Muscle layer of duodenum (tissue), 2 donors: ENCODE data around the gene COL5A2.

Experiments
- H3K27ac ChIP-seq: one replicate; pipeline ENCODE4 v1.7.0; 2013; ENCODE audit warnings: mild to moderate bottlenecking, low read length
- H3K27me3 ChIP-seq: one replicate; pipeline ENCODE4 v1.7.0; 2013; ENCODE audit warnings: low read depth, mild to moderate bottlenecking, control low read depth, low read length
- H3K36me3 ChIP-seq, 2 donors: one replicate each; pipeline ENCODE4 v1.7.0; 2013; ENCODE audit warnings: low read length in 2 of 2, control low read depth in 1 of 2, mild to moderate bottlenecking in 1 of 2; ENCODE audit not compliant: insufficient read depth in 2 of 2, control insufficient read depth in 1 of 2
- H3K4me1 ChIP-seq, 2 donors: one replicate each; pipeline ENCODE4 v1.7.0; 2013; ENCODE audit warnings: low read length in 2 of 2, mild to moderate bottlenecking in 2 of 2, control low read depth in 1 of 2, moderate library complexity in 1 of 2; ENCODE audit not compliant: insufficient read depth in 2 of 2, control insufficient read depth in 1 of 2
- H3K4me3 ChIP-seq, 2 donors: one replicate each; pipeline ENCODE4 v1.7.0; 2013; ENCODE audit warnings: low read length in 2 of 2, low read depth in 1 of 2, mild to moderate bottlenecking in 1 of 2
- H3K9me3 ChIP-seq, 2 donors: one replicate each; pipeline ENCODE4 v1.7.0; 2013; ENCODE audit warnings: low read length in 2 of 2, control low read depth in 1 of 2, mild to moderate bottlenecking in 1 of 2; ENCODE audit not compliant: control insufficient read depth in 1 of 2
- donor health status: healthy.

COL5A2 gene

GRCh38 chr2:189096769-189097447 lies 82.7 kb downstream of the COL5A2 start:
- Histone ChIP-seq H3K4me1 (peaks cover 0 to 18% of the 10 kb centered on the region in 2 donors), H3K27me3 (no peaks in the 10 kb centered on the region), H3K4me3 (no peak overlapping the region), H3K36me3 (peaks cover 0 to 7% of the 10 kb centered on the region in 2 donors), H3K9me3 (no peaks in the 10 kb centered on the region), H3K27ac (no peak overlapping the region)

- Histone ChIP-seq H3K27me3 (no peaks in the 10 kb centered on the region), H3K4me1 (peaks cover 0 to 18% of the 10 kb centered on the region in 2 donors), H3K36me3 (peaks cover 0 to 21% of the 10 kb centered on the region in 2 donors), H3K27ac (no peak overlapping the region), H3K4me3 (no peak overlapping the region), H3K9me3 (no peaks in the 10 kb centered on the region)
Measured at GRCh38 chr2:189095101-189095500, 84.5 kb downstream of the COL5A2 start.

- Histone ChIP-seq H3K27me3 (no peaks in the 10 kb centered on the region), H3K36me3 (peaks cover 4 to 29% of the 10 kb centered on the region in 2 donors), H3K27ac (peak overlapping the region; percentile 85)
Measured at GRCh38 chr2:189092936-189093335, 86.6 kb downstream of the COL5A2 start.

GRCh38 chr2:189091253-189091652 lies 88.3 kb downstream of the COL5A2 start:
- no peak overlapping the region for H3K27ac ChIP-seq
- peaks cover 0 to 18% of the 10 kb centered on the region in 2 donors for H3K4me1 ChIP-seq
- H3K9me3 ChIP-seq: no peaks in the 10 kb centered on the region
- no peaks in the 10 kb centered on the region for H3K27me3 ChIP-seq
- H3K4me3 ChIP-seq: no peak overlapping the region
- H3K36me3 ChIP-seq: peaks cover 4 to 29% of the 10 kb centered on the region in 2 donors

More at GRCh38 chr2:189092936-189093335, 86.6 kb downstream of the COL5A2 start:
- peaks cover 0 to 18% of the 10 kb centered on the region in 2 donors for H3K4me1 ChIP-seq
- H3K4me3 ChIP-seq: no peak overlapping the region
- H3K9me3 ChIP-seq: no peaks in the 10 kb centered on the region

- H3K27ac ChIP-seq: no peak overlapping the region
- H3K4me1 ChIP-seq: peaks cover 0 to 16% of the 10 kb centered on the region in 2 donors
- peaks cover 4 to 29% of the 10 kb centered on the region in 2 donors for H3K36me3 ChIP-seq
- H3K4me3 ChIP-seq: no peak overlapping the region
- no peaks in the 10 kb centered on the region for H3K27me3 ChIP-seq
- H3K9me3 ChIP-seq: no peaks in the 10 kb centered on the region
Measured at GRCh38 chr2:189088591-189089205, 90.9 kb downstream of the COL5A2 start.

GRCh38 chr2:189086710-189087109 lies 92.9 kb downstream of the COL5A2 start:
- H3K4me1 ChIP-seq: peaks cover 0 to 14% of the 10 kb centered on the region in 2 donors
- H3K27ac ChIP-seq: no peak overlapping the region
- no peak overlapping the region for H3K4me3 ChIP-seq
- H3K36me3 ChIP-seq: peaks cover 10 to 20% of the 10 kb centered on the region in 2 donors
- no peaks in the 10 kb centered on the region for H3K9me3 ChIP-seq
- no peaks in the 10 kb centered on the region for H3K27me3 ChIP-seq

- no peak overlapping the region for H3K4me3 ChIP-seq
- H3K27me3 ChIP-seq: no peaks in the 10 kb centered on the region
- no peak overlapping the region for H3K27ac ChIP-seq
- H3K36me3 ChIP-seq: peaks cover 10 to 15% of the 10 kb centered on the region in 2 donors
- H3K4me1 ChIP-seq: peaks cover 0 to 14% of the 10 kb centered on the region in 2 donors
- no peaks in the 10 kb centered on the region for H3K9me3 ChIP-seq
Measured at GRCh38 chr2:189086250-189086649, 93.3 kb downstream of the COL5A2 start.

GRCh38 chr2:189083606-189084005 lies 96.0 kb downstream of the COL5A2 start:
- Histone ChIP-seq H3K27me3 (no peaks in the 10 kb centered on the region), H3K9me3 (no peaks in the 10 kb centered on the region), H3K27ac (no peak overlapping the region), H3K4me1 (peaks cover 0 to 14% of the 10 kb centered on the region in 2 donors), H3K4me3 (no peak overlapping the region), H3K36me3 (peaks cover 6 to 11% of the 10 kb centered on the region in 2 donors)

- no peaks in the 10 kb centered on the region for H3K27me3 ChIP-seq
- no peaks in the 10 kb centered on the region for H3K9me3 ChIP-seq
- H3K36me3 ChIP-seq: peaks cover 6 to 16% of the 10 kb centered on the region in 2 donors
- no peak overlapping the region for H3K4me3 ChIP-seq
- peaks cover 0 to 14% of the 10 kb centered on the region in 2 donors for H3K4me1 ChIP-seq
- H3K27ac ChIP-seq: no peak overlapping the region
Measured at GRCh38 chr2:189083106-189083505, 96.5 kb downstream of the COL5A2 start.

- H3K4me1 ChIP-seq: peaks cover 0 to 14% of the 10 kb centered on the region in 2 donors
- H3K9me3 ChIP-seq: no peaks in the 10 kb centered on the region
- H3K27me3 ChIP-seq: no peaks in the 10 kb centered on the region
- H3K36me3 ChIP-seq: peaks cover 10 to 22% of the 10 kb centered on the region in 2 donors
- no peak overlapping the region for H3K4me3 ChIP-seq
- no peak overlapping the region for H3K27ac ChIP-seq
Measured at GRCh38 chr2:189082376-189082975, 97.1 kb downstream of the COL5A2 start.

- Histone ChIP-seq H3K4me1 (no peaks in the 10 kb centered on the region), H3K9me3 (no peaks in the 10 kb centered on the region), H3K36me3 (peaks cover 10 to 45% of the 10 kb centered on the region in 2 donors), H3K4me3 (no peak overlapping the region), H3K27me3 (no peaks in the 10 kb centered on the region), H3K27ac (no peak overlapping the region)
Measured at GRCh38 chr2:189076572-189076971, 103.0 kb downstream of the COL5A2 start.
